SJCRH30 (cell line): ENCODE measurements around the gene TIGD1. TPM values are rescaled to one million over a fixed set of nuclear protein-coding genes. Genes with fewer than 3 reads are reported as not detected.

Experiments used
- total RNA-seq: library from RNA; depleted of rRNA; stranded (reverse); fragments of >200 nt; shearing (Covaris generic); gene quantifications from 2 replicates; pipeline ENCODE4 v1.2.3, GENCODE V29; 2014; rRNA removed

The TIGD1 gene
- total RNA-seq, 1 experiment from 2014 or later: 13.5 TPM

Other genes starting within 250 kb of the TIGD1 start
- 0.08 TPM in 1 of 2 replicates, not detected in the other for gene ALPP, start 171.8 kb downstream of the TIGD1 start, total RNA-seq
- not detected in 2 replicates for gene ALPG, start 143.7 kb downstream of the TIGD1 start, total RNA-seq
- gene ALPI, start 94.4 kb downstream of the TIGD1 start, total RNA-seq: not detected in 2 replicates
- gene ECEL1, start 62.7 kb downstream of the TIGD1 start, total RNA-seq: not detected in 2 replicates
- gene PRSS56, start 30.2 kb downstream of the TIGD1 start, total RNA-seq: 0.38 and 0.48 TPM in 2 replicates
- 91.0 and 92.4 TPM in 2 replicates for gene CHRND, start 24.4 kb downstream of the TIGD1 start, total RNA-seq
- 25.2 and 36.6 TPM in 2 replicates for gene CHRNG, start 10.9 kb downstream of the TIGD1 start, total RNA-seq
- 168 and 180 TPM in 2 replicates for gene EIF4E2, start 132 bp upstream of the TIGD1 start, total RNA-seq
- 18.7 and 20.7 TPM in 2 replicates for gene EFHD1, start 83.0 kb upstream of the TIGD1 start, total RNA-seq
- gene GIGYF2, start 146.8 kb upstream of the TIGD1 start, total RNA-seq: 79.5 and 97.2 TPM in 2 replicates
- not detected in 2 replicates for gene KCNJ13, start 226.0 kb upstream of the TIGD1 start, total RNA-seq